Measurements from ENCODE around the gene CACNA1C. TPM values are rescaled to one million over a fixed set of nuclear protein-coding genes. Genes with fewer than 3 reads are reported as not detected.

CACNA1C gene
- total RNA-seq, 4 donors from 2014 or later: 1.5 to 13.5 (median 2.1) TPM

DNA sequence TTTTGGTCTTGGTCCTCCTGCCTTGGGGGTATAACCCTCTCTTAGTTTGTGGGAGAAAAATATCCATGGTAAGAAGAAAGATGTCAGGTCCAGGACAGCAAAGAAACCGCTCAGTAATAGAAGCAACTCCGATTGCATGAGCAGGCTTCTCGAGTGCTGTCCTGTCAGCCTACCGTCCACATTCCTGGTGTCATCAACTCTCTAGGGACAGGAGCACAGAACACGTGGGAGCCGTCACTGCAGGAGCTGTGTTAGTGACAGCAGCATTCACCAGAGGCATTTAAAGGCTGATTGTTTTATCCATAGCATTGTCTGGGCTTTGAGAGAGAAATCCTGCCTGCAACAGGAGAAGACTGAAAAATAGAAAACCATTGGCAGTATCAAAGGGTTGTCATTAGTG is 244.2 kb downstream of the CACNA1C start:
- no peak for DNase-seq
- H3K27ac ChIP-seq: no peak overlapping the region
- 67 to 68% methylated on average over 5 to 6 of the region's 6 CpGs for WGBS, 2 donors
- H3K27me3 ChIP-seq: no peaks in the 10 kb centered on the region
- no peak overlapping the region for H3K4me3 ChIP-seq
- TF ChIP-seq POLR2A (IDR thresholded peaks at IDR 0.05): no peak
- TF ChIP-seq, protein P1, sequence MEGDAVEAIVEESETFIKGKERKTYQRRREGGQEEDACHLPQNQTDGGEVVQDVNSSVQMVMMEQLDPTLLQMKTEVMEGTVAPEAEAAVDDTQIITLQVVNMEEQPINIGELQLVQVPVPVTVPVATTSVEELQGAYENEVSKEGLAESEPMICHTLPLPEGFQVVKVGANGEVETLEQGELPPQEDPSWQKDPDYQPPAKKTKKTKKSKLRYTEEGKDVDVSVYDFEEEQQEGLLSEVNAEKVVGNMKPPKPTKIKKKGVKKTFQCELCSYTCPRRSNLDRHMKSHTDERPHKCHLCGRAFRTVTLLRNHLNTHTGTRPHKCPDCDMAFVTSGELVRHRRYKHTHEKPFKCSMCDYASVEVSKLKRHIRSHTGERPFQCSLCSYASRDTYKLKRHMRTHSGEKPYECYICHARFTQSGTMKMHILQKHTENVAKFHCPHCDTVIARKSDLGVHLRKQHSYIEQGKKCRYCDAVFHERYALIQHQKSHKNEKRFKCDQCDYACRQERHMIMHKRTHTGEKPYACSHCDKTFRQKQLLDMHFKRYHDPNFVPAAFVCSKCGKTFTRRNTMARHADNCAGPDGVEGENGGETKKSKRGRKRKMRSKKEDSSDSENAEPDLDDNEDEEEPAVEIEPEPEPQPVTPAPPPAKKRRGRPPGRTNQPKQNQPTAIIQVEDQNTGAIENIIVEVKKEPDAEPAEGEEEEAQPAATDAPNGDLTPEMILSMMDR (IDR thresholded peaks at IDR 0.05): no peak
- intact Hi-C loops (cut with DNase I): no loop called here
- peaks cover 0 to 42% (median 10%) of the 10 kb centered on the region in 3 donors for H3K4me1 ChIP-seq
- no peaks in the 10 kb centered on the region for H3K9me3 ChIP-seq
- H3K36me3 ChIP-seq: no peaks in the 10 kb centered on the region

- no peaks in the 10 kb centered on the region for H3K36me3 ChIP-seq
- H3K27me3 ChIP-seq: peaks cover 0 to 4% (median 0%) of the 10 kb centered on the region in 4 donors
- no peaks in the 10 kb centered on the region for H3K9me3 ChIP-seq
- no peak overlapping the region for H3K27ac ChIP-seq
- no peak overlapping the region for H3K4me3 ChIP-seq
- peaks cover 0 to 49% (median 14%) of the 10 kb centered on the region in 3 donors for H3K4me1 ChIP-seq
- 57 to 70% methylated on average over 4 of the region's 4 CpGs for WGBS, 2 donors
- TF ChIP-seq, protein P1 (IDR thresholded peaks at IDR 0.05): no peak
- no peak for TF ChIP-seq POLR2A (IDR thresholded peaks at IDR 0.05)
- no peak for DNase-seq
- intact Hi-C loops (cut with DNase I): no loop called here
Measured at GRCh38 chr12:2297658-2298057, 244.9 kb downstream of the CACNA1C start.

GRCh38 chr12:2298556-2299200 is 245.9 kb downstream of the CACNA1C start:
- TF ChIP-seq, protein P1 (IDR thresholded peaks at IDR 0.05): no peak
- TF ChIP-seq POLR2A (IDR thresholded peaks at IDR 0.05): no peak
- intact Hi-C loops (cut with DNase I): no loop called here
- Histone ChIP-seq H3K9me3 (no peaks in the 10 kb centered on the region), H3K4me3 (no peak overlapping the region), H3K27me3 (peaks cover 0 to 4% (median 0%) of the 10 kb centered on the region in 4 donors), H3K36me3 (no peaks in the 10 kb centered on the region), H3K27ac (no peak overlapping the region), H3K4me1 (peaks cover 0 to 56% (median 17%) of the 10 kb centered on the region in 3 donors)
- 69 to 74% methylated on average over 10 to 12 of the region's 12 CpGs for WGBS, 2 donors
- no peak for DNase-seq

DNA sequence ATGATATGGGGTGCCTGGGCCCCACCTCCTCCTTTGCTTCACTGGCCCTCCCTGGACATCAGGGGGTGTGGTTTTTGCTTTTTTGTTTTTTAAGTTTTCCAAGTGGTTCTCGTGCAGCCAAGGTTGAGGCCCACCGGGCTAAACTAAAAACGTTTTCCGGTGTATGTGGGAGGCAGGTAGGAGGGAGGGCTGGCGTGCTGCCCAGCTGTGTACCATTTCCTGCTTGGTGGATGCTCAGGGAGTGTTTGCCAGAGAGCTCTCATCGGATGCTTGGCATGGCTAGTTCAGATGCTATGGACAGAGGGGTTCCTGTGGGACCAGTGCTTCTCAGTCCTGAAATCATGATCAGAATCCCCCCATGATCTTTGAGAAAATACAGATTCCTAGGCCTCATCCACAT is 246.4 kb downstream of the CACNA1C start:
- no peak for DNase-seq
- no peaks in the 10 kb centered on the region for H3K36me3 ChIP-seq
- H3K27ac ChIP-seq: no peak overlapping the region
- no peak overlapping the region for H3K4me3 ChIP-seq
- H3K4me1 ChIP-seq: peaks cover 0 to 56% (median 17%) of the 10 kb centered on the region in 3 donors
- H3K27me3 ChIP-seq: peaks cover 0 to 4% (median 0%) of the 10 kb centered on the region in 4 donors
- 4 to 10% methylated on average over 6 of the region's 6 CpGs for WGBS, 2 donors
- TF ChIP-seq, protein P1 (IDR thresholded peaks at IDR 0.05): no peak
- no peak for TF ChIP-seq POLR2A (IDR thresholded peaks at IDR 0.05)
- intact Hi-C loops (cut with DNase I): no loop called here
- H3K9me3 ChIP-seq: no peaks in the 10 kb centered on the region

DNA sequence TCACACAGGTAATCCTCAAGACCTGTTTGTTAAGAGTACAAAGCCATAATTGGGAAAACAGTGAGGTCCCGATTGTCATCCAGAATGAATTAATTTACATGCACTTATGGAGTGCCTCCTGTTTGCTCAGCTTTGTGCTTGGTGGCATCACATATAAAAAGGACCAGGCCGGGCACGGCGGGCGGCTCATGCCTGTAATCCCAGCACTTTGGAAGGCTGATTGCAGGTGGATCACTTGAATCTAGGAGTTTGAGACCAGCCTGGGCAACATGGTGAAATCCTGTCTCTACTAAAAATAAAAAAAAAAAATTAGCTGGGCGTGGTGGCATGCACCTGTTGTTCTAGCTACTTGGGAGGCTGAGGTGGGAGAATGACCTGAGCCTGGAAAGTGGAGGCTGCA is 247.4 kb downstream of the CACNA1C start:
- TF ChIP-seq, protein P1 (IDR thresholded peaks at IDR 0.05): no peak
- no peak for TF ChIP-seq POLR2A (IDR thresholded peaks at IDR 0.05)
- WGBS, 2 donors: 95% methylated on average over 5 to 6 of the region's 6 CpGs
- no peaks in the 10 kb centered on the region for H3K36me3 ChIP-seq
- H3K4me1 ChIP-seq: peaks cover 0 to 48% (median 17%) of the 10 kb centered on the region in 3 donors
- intact Hi-C loops (cut with DNase I): no loop called here
- peaks cover 0 to 4% (median 0%) of the 10 kb centered on the region in 4 donors for H3K27me3 ChIP-seq
- peak overlapping the region in 1 of 4 donors; percentile 77 for H3K27ac ChIP-seq
- H3K9me3 ChIP-seq: no peaks in the 10 kb centered on the region
- H3K4me3 ChIP-seq: no peak overlapping the region
- DNase-seq: no peak

All from esophagus squamous epithelium (tissue), 5 donors.